GM10248 (cell line): ENCODE data around the gene PPP2R2C.

Source experiments
- CTCF ChIA-PET: fragments of 300-600 bp; sonication (Branson Sonifier 250); formaldehyde crosslinking; extraction: SDS; loops from one replicate; lab custom pipeline; 2021; ENCODE audit warnings: antibody characterized with exemption; lab: Yijun Ruan, JAX
- POLR2A ChIA-PET: fragments of 350-650 bp; sonication (Branson Sonifier 250); formaldehyde crosslinking; extraction: SDS; loops from one replicate; lab custom pipeline; 2020; ENCODE audit warnings: antibody characterized with exemption; lab: Yijun Ruan, JAX
- DNase-seq: peaks from one replicate; pipeline ENCODE4 v3.0.0; 2012; ENCODE audit errors: extremely low spot score
- CTCF ChIP-seq: IDR thresholded peaks from 2 replicates; pipeline ENCODE4 v1.5.1; 2012; ENCODE audit warnings: mild to moderate bottlenecking, low read depth; ENCODE audit errors: extremely low read depth, missing control alignments, control extremely low read depth

The PPP2R2C gene

GRCh38 chr4:6502147-6502546 is 29.7 kb upstream of the PPP2R2C start:
- ChIA-PET POLR2A (no interaction called here), CTCF (no interaction called here)
- no peak for DNase-seq
- TF ChIP-seq CTCF, result no peak

GRCh38 chr4:6501171-6501570 is 28.8 kb upstream of the PPP2R2C start:
- ChIA-PET CTCF (no interaction called here), POLR2A (no interaction called here)
- TF ChIP-seq CTCF, result no peak
- no peak for DNase-seq

DNA sequence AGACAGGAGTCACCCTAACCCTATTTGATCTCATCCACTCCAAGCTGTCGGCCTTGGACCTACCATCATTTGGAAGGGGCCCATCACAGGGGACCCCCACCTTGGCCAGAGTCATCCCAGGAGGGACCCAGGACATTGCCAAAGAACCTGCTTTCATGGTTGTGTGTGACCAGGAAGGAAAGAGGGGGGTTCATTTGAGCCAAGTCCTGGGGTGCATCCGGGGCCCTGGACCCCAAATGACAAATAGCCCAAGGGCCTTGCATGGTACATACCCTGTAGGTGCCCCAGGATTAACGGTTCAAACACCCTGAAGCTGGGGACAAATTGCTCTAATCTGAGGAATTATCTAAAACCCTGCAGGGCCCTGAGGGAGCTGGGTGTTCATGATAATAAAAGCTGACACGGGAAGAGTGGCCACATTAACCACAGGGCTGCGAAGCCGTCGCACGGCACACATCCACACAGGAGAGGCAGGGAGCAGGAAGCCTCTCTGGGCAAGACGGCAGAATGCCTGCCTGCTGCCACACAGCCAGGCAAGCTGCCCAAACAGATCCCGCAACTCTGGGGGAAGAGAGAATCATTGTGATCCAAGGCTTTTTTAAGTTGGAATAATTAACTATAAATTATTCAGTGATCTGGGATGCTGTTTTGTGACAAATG is 28.2 kb upstream of the PPP2R2C start:
- no peak for DNase-seq
- ChIA-PET POLR2A (no interaction called here), CTCF (no interaction called here)
- TF ChIP-seq CTCF, result no peak

DNA sequence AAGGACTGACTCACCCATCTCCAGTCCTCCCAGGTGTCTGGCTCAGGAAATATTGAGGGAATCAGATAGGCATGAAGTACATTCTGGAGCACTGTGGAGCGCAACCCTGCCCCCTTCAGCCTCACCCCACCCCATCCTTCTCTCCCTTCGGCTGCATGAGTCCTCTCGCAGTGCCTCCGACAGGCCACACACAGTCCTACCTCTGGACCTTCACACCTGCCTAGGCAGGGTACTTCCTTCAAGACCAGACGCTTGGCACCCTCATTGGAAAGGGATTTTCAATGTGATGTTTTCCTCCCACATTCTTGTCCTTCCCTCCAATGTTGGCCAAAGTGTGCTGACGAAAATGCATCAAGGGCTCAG is 26.8 kb upstream of the PPP2R2C start:
- no peak for TF ChIP-seq CTCF
- POLR2A ChIA-PET, result no interaction called here
- CTCF ChIA-PET, result interaction anchor here (1.6 kb wide), 1 partner anchor 8 kb away, joined by 4 read pairs; no protein-coding TSS in a partner anchor
- DNase-seq, result no peak

DNA sequence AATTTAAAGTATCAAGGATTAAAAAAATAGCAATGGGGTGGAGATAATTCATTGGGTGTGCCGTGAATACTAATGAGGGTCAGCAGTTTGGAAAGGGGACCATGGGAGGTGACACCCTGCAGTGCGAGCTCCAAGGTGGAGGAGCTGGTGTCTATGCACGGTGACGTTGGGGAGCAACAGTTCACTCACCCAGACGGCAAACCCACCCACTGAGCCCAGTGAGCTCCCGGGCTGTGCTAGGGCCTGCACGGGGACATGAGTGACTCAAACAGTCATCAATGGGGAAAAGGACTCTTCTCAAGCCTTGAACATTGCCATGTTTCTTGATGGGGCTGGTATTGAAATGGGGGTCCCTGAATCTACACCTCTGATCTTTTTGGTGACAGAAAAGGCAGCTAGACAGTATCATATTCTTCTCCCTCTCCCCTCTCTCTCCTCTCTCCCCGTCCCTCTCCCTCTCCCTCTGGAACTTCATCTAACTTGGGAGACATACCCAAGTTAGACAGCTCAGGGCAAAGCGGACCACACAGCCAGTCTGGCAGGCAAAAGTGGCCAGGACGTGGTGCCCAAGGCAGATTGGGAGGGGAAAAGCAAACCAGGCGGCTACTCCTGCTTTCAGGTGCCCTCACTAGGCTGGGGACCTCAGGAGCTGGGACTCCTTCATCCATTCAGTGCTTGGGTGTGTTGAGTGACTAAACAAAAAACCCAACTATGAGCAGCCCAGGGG is 26.3 kb upstream of the PPP2R2C start:
- POLR2A ChIA-PET, result no interaction called here

GRCh38 chr4:6497796-6498195 is 25.4 kb upstream of the PPP2R2C start:
- no peak for DNase-seq
- no peak for TF ChIP-seq CTCF
- ChIA-PET CTCF (interaction anchor here (1.6 kb wide), 1 partner anchor 9 kb away, joined by 4 read pairs; no protein-coding TSS in a partner anchor), POLR2A (no interaction called here)

More for the DNA sequence above, 26.3 kb upstream of the PPP2R2C start:
- no peak for DNase-seq
- CTCF ChIA-PET, result interaction anchor here (1.6 kb wide), 1 partner anchor 8 kb away, joined by 4 read pairs; no protein-coding TSS in a partner anchor
- TF ChIP-seq CTCF, result no peak
